Ovary (tissue), 9 donors: ENCODE data around the gene ANKS1B. TPM values are rescaled to one million over a fixed set of nuclear protein-coding genes. Genes with fewer than 3 reads are reported as not detected.

Experiments
- DNase-seq, 5 donors: peaks; one replicate each; pipeline ENCODE4 v3.0.0-alpha.2; 2019 to 2020
- H3K27ac ChIP-seq, 2 donors: fragments of 200-600 bp; one replicate each; pipeline versions ENCODE4 v1.5.1 to v1.8.0; 2019 to 2022
- H3K27me3 ChIP-seq: fragments of 200-600 bp; one replicate; pipeline ENCODE4 v1.8.0; 2022
- H3K36me3 ChIP-seq: fragments of 200-600 bp; sonication (generic); one replicate; pipeline ENCODE4 v1.5.1; 2019
- H3K4me1 ChIP-seq: one replicate; pipeline ENCODE4 v1.8.1; 2013; ENCODE audit warnings: mild to moderate bottlenecking, moderate library complexity; ENCODE audit not compliant: insufficient read depth
- H3K4me3 ChIP-seq: fragments of 200-600 bp; sonication (generic); one replicate; pipeline ENCODE4 v1.5.1; 2017
- H3K9me3 ChIP-seq, 2 donors: fragments of 200-600 bp in 1 of 2; sonication (generic) in 1 of 2; one replicate each; pipeline versions ENCODE4 v1.5.1 to v1.8.1; 2013 to 2019; ENCODE audit warnings: mild to moderate bottlenecking in 1 of 2, moderate library complexity in 1 of 2
- CTCF ChIP-seq, 3 donors: fragments of 450-650 bp in 2 of 3; fragments of 200-600 bp in 1 of 3; IDR thresholded peaks; one replicate each; pipeline versions ENCODE4 v1.5.1 to v1.8.0; 2016 to 2022; ENCODE audit warnings: antibody characterized with exemption in 3 of 3, mild to moderate bottlenecking in 1 of 3
- EP300 ChIP-seq: sonication (generic); formaldehyde crosslinking; IDR thresholded peaks from one replicate; pipeline ENCODE4 v1.6.1; 2017; ENCODE audit warnings: antibody characterized with exemption
- POLR2A ChIP-seq: fragments of 450-650 bp; IDR thresholded peaks from one replicate; pipeline ENCODE4 v1.6.1; 2017; ENCODE audit warnings: antibody characterized with exemption, mild to moderate bottlenecking, moderate library complexity
- WGBS, 3 donors: extraction: QIAGEN DNeasy Blood & Tissue Kit in 1 of 3; methylation state at CpG; one replicate each; pipeline versions ENCODE4 v1.1.5 to v1.1.7; 2013 to 2017; 5-methylcytosine and 5-hydroxymethylcytosine counted together
- intact Hi-C, 4 donors: fragments of 100-400 bp; cut with DNase I; formaldehyde crosslinking; loops; one replicate each; pipeline versions ENCODE4 v1.11.0 to v1.15.1; 2022 to 2023
- polyA plus RNA-seq, 2 donors: library from polyadenylated mRNA; stranded (reverse); fragments of 200-250 nt in 1 of 2; fragments of 350-450 nt in 1 of 2; fragmentation: Illumina TruSeq in 1 of 2; extraction: RNeasy Lipid Tissue Mini Kit (QIAGEN cat#74804) in 1 of 2; gene quantifications; one replicate each; pipeline ENCODE4 v1.2.3, GENCODE V29; 2013 to 2014
- total RNA-seq, 7 donors: library from RNA; depleted of rRNA in 2 of 7; stranded (reverse); fragments of >200 nt in 2 of 7; fragmentation: NEBNext Ultra II Directional in 3 of 7; extraction: Animal tissue kit (Norgen Biotek cat#: 25700) in 3 of 7; gene quantifications; one replicate each; pipeline versions ENCODE4 v1.1.0 to v1.2.4, GENCODE V29; 2016 to 2023
- donor health status: DM: no; HTN: no; CAD: no; lungs with moderate emphysema.
- donor health status: DM: no; HTN: no; CAD: no.
- donor health status: Bipolar disorder and iron deficiency.
- donor health status: DM: yes; HTN: yes; CAD: no.
- donor health status: DM: no; HTN: no; CAD: no.
- donor health status: DM: yes; HTN: yes; CAD: no.

The ANKS1B gene
- total and polyA plus RNA-seq, 9 donors, result 0.80 to 34.9 (median 7.7) TPM

- Histone ChIP-seq H3K36me3 (no peaks in the 10 kb centered on the region), H3K4me3 (no peak overlapping the region), H3K27ac (no peak overlapping the region), H3K4me1 (no peaks in the 10 kb centered on the region), H3K27me3 (no peaks in the 10 kb centered on the region), H3K9me3 (no peaks in the 10 kb centered on the region)
- no peak for TF ChIP-seq EP300
- no peak for TF ChIP-seq POLR2A
- TF ChIP-seq CTCF (IDR thresholded peaks at IDR 0.05), result no peak
- intact Hi-C loops, result no loop called here
- no peak for DNase-seq
- WGBS, 3 donors, result 78 to 80% (median 78%) methylated on average over 1 of the region's 1 CpG
Measured at GRCh38 chr12:99495799-99496198, 488.9 kb downstream of the ANKS1B start.

- H3K36me3 ChIP-seq, result no peaks in the 10 kb centered on the region
- WGBS, 3 donors, result 85 to 93% (median 92%) methylated on average over 1 of the region's 1 CpG
- H3K4me3 ChIP-seq, result no peak overlapping the region
- intact Hi-C loops, result no loop called here
- no peaks in the 10 kb centered on the region for H3K4me1 ChIP-seq
- H3K27ac ChIP-seq, result no peak overlapping the region
- no peaks in the 10 kb centered on the region for H3K27me3 ChIP-seq
- DNase-seq, result no peak
- no peaks in the 10 kb centered on the region for H3K9me3 ChIP-seq
- no peak for TF ChIP-seq POLR2A
- no peak for TF ChIP-seq EP300
- no peak for TF ChIP-seq CTCF (IDR thresholded peaks at IDR 0.05)
Measured at GRCh38 chr12:99493197-99493596, 491.5 kb downstream of the ANKS1B start.

- TF ChIP-seq CTCF (IDR thresholded peaks at IDR 0.05) (no peak), POLR2A (no peak), EP300 (no peak)
- peaks cover 0 to 5% of the 10 kb centered on the region in 2 donors for H3K9me3 ChIP-seq
- intact Hi-C loops, result no loop called here
- H3K27ac ChIP-seq, result no peak overlapping the region
- no peak overlapping the region for H3K4me3 ChIP-seq
- H3K27me3 ChIP-seq, result no peaks in the 10 kb centered on the region
- DNase-seq, result no peak
- H3K36me3 ChIP-seq, result no peaks in the 10 kb centered on the region
- WGBS, 3 donors, result 86 to 93% (median 88%) methylated on average over 1 of the region's 1 CpG
- no peaks in the 10 kb centered on the region for H3K4me1 ChIP-seq
Measured at GRCh38 chr12:99486277-99486676, 498.5 kb downstream of the ANKS1B start.

GRCh38 chr12:99479149-99479548, 505.6 kb downstream of the ANKS1B start:
- Histone ChIP-seq H3K27ac (no peak overlapping the region), H3K9me3 (no peaks in the 10 kb centered on the region), H3K4me1 (no peaks in the 10 kb centered on the region), H3K36me3 (no peaks in the 10 kb centered on the region), H3K4me3 (no peak overlapping the region), H3K27me3 (no peaks in the 10 kb centered on the region)
- TF ChIP-seq POLR2A (no peak), CTCF (IDR thresholded peaks at IDR 0.05) (no peak), EP300 (no peak)
- DNase-seq, result no peak
- intact Hi-C loops, result no loop called here

- TF ChIP-seq CTCF (IDR thresholded peaks at IDR 0.05) (no peak), EP300 (no peak), POLR2A (no peak)
- Histone ChIP-seq H3K27ac (no peak overlapping the region), H3K4me3 (no peak overlapping the region), H3K36me3 (no peaks in the 10 kb centered on the region), H3K4me1 (no peaks in the 10 kb centered on the region), H3K27me3 (no peaks in the 10 kb centered on the region), H3K9me3 (no peaks in the 10 kb centered on the region)
- DNase-seq, result no peak
- intact Hi-C loops, result no loop called here
- 77 to 93% (median 86%) methylated on average over 2 of the region's 2 CpGs for WGBS, 3 donors
Measured at GRCh38 chr12:99476956-99477355, 507.8 kb downstream of the ANKS1B start.
